ENCODE data around the gene CCDC121.
"Not testable (repeated sequence)": the region's sequence is repeated elsewhere in the genome, so short reads cannot be mapped to it uniquely, and the experiment has no call there.

Gene CCDC121

DNA sequence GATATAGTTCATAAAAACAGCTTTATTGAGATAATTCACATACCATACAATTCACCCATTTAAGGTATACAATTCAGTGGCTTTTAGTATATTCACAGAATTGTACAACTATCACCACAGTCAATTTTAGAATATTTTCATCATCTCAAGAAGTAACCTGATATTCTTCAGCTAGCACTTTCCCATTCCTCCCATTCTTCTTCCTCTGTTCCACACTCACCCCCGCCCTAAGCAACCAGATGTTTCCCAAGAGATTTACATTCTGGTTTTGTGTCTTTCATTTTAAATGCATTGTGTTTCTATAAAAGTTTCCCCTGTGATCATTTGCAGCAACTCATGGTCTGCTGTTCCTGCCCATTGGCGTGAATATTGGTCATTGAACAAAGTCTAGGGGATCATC lies 5.5 kb upstream of the CCDC121 start:
- DNase-seq: no peak

DNA sequence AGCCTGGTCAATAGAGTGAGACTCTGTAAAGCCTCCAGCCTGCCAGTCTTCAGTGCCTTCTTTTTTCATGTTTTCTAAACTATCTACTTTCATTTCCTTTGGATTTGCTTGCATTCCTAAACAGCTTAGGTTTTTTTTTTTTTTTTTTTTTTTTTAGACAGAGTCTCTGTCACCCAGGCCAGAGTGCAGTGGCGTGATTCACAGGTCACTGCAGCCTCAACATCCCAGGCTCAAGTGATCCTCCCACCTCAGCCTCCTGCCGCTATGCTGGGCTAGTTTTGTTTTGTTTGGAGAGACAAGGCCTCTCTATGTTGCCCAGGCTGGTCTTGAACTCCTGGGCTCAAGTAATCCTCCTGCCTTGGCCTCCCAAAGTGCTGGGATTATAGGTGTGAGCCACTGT lies 1.4 kb upstream of the CCDC121 start:
- DNase-seq: not testable (repeated sequence)

DNA sequence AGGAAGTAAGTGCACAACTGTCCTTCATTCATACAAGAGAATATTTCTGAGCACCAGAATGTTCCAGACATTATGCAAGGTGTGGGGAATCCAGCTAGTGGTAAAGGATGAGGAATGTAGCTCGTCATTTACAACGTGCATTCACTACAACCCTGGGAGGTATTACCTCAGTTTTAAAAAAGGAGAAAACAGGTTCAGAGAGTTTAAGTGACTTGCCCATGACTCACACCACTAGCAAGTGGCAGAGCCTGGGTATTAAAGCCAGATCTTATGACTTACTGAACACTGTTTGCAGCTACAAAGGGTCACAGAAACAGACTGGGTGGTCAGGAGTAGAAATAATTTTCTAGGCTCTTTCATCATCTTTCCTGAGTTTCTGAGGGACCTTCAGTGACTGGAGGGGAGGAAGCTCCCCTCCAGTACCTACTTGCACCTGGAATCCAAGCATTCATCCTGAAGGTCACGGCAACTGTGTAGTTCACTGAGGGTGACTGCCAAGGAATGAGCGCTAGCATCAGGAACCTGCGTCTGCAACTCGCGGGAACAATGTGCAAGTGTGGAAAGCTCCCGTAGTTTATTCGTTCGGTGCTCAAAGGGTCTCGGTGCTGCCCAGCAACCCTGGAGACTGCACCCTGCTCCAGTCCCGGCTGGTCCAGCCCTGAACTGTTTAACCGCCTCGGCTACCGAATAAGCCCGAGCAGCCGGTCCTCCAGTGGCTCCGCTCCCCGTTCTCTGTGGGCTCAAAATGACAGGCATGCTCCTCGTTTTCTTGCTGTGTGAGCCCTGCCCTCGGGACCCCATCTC lies 647 bp downstream of the CCDC121 start:
- peak; percentile 94 for DNase-seq

DNA sequence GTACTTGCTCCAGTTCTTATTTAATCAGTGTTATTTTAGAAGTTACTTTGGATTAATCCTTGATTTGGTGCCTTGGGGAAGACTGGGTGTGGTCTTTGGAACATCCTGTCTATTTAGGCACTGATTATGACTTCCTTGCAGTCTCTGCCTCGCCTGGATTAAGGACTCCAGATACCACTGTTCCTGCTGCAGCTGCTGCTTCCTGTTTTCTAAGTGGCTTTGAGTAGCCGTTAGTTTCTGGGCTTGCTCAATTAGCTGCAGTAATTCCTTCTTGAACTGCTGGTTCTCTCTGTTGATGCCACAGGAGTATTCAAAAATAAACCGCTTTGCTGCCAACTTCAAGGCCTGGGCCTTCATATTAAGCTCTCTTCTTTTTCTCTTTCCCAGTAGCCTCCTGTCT lies 1.9 kb downstream of the CCDC121 start:
- not testable (repeated sequence) for DNase-seq

DNA sequence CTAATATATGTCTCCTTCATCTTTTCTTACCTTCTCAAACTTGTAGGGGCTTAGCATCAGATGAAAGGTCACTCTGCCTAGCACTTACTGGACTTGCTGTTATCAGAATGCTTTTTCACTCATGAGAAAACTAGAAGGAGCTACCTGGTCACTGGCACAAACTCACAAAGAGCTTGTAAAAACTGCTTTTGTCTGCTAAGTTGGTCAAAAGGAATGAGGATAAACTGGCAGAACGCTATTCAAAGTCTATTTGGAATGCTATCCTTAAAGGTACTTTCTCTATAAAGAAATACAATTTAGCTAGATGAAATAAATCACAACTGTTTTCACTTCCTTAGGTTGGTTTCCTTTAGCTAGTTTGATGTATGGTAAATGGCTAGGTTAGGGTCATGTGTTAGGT lies 2.5 kb downstream of the CCDC121 start:
- DNase-seq: not testable (repeated sequence)

DNA sequence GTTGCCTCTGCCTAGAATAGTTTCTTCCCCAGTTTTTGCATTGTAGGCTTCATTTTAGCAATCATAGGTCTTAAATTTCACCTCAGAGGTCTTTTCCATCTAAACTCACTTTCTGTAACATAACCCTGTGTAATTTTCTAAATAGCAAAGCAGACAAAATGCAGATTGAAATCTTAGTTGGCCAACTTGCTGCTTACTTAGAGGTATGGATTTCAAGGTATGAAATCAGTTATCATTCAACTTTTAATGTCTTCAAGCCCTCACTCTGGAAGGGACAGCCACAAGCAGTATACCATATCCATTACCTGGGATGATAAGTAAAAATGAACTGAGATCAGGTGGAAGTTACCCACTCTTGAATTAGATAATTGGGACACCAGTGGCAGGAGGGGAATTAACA lies 3.9 kb downstream of the CCDC121 start:
- no peak for DNase-seq

DNA sequence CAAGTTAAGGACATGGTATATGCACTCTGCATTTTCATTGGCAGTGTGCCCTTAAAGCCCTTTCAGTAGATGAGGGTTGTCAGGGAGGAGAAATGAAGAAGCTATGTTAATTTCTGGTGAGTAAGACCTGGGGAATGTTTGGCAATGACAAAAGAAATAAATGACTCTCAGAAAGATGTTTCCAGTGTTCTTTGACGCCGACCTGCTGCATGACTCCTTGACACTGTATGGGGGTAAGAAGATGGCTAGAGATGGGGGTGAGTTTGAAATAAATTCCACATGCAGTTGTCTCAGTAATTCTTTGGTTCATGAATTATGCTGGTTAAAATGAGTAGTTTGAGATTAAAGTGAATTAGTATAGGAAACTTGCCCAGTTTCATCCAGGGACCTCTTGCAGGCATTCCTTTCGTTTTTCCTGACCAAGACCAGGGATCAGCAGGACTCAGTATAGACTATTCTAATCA lies 5.9 kb downstream of the CCDC121 start:
- peak; percentile 89 for DNase-seq

DNA sequence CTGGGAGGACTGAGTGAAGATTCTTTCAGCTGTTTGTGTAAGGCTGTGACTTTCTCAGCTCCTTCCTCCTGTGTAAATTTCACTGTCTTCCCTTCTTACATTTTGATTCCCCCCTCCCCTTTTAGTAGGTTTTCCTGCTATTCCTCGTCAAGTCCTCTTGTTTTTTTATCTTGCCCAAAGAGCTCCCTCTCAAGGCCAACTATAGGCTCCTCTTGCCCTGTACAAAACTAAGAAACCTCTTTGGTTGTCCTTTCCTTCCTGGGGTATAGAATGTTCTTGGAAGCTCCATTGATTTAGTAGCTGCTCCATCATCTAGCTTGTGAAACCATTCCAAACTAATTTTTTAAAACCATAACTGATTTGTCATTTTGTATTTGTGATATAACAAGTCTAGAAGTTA lies 7.3 kb downstream of the CCDC121 start:
- no peak for DNase-seq

DNA sequence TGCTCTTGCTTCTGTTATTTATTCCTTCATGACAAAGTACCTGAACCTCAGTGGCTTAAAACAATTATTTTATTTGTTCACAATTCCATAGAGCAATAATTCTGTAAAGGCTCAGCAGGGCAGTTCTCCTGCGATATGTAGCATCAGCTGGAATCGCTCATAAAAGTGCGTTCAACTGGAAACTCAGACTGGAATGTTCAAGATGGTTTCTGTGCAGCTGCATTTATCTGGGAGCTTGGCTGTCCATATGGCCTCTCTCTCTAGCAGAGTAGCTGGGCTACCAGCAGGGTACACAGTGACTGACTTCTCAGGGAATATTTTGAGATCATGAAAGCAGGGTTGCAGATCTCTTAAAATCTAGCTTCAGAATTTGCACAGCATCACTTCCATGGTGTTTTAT lies 13.5 kb downstream of the CCDC121 start:
- DNase-seq: no peak

DNA sequence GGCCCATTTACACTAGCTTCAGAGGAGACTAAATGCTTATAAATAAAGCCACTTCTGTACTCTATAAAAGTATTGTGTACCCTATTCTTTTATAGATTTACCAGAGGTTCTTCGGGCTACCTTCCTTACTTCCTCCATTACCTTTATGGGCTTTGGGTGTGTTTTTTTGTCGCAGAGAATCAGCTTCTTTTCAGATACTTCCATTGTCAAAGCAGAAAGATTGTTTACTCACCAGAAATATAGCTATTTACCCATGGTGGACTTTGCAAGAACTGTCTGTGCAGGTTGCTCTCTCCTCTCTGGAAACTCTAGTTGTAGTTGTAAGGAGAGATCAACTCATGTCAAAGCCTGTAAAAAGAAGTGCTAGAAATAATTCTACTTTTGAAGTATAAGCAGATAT lies 14.8 kb downstream of the CCDC121 start:
- no peak for DNase-seq

DNA sequence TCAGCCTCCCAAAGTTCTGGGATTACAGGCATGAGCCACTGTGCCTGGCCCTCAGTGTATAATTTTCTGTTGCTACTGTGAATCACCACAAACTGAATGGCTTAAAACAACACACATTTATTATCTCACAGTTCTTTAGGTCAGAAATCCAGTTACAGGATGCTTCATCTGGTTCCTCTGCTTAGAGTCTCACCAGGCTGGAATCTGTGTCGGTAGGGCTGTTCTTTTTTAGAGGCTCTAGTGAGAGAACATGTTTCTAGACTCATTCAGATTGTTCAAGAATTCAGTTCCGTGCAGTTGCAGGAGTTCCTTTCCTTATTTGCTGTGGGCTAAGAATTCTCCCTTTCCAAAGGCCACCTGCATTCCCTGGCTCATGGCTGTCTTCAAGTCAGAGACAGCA lies 22.2 kb downstream of the CCDC121 start:
- peak; percentile 6 for DNase-seq

DNA sequence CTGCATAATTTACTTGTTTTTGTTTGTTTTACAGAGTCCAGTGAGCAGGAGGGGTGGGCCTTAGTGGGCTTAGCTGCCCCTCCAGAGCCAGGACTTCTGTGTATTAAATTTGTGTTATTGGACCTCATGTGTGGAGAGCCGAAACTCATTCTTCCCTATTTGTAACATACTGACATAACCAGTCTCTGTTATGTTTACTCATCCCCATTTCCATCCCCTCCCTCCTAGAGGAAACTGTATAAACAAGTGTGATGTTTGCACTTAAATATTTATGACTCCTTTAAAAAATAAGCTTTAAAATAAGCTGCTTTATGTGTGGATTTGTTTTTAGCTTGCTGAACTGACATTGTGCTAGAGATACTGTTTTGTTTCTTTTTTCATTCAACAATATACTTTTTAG lies 32.2 kb downstream of the CCDC121 start:
- DNase-seq: no peak

DNA sequence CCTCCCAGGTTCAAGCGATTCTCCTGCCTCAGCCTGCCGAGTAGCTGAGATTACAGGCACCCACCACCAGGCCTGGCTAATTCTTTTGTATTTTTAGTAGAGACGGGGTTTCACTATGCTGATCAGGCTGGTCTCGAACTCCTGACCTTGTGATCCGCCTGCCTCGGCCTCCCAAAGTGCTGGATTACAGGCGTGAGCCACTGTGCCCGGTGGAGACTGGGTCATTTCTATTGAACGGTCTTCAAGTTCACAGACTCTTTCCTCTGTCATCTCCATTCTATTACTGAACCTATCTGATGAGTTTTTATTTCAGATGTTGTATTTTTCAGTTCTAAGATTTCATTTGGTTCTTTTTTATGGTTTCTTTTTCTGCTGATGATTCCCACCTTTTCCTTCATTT lies 33.4 kb downstream of the CCDC121 start:
- not testable (repeated sequence) for DNase-seq

DNA sequence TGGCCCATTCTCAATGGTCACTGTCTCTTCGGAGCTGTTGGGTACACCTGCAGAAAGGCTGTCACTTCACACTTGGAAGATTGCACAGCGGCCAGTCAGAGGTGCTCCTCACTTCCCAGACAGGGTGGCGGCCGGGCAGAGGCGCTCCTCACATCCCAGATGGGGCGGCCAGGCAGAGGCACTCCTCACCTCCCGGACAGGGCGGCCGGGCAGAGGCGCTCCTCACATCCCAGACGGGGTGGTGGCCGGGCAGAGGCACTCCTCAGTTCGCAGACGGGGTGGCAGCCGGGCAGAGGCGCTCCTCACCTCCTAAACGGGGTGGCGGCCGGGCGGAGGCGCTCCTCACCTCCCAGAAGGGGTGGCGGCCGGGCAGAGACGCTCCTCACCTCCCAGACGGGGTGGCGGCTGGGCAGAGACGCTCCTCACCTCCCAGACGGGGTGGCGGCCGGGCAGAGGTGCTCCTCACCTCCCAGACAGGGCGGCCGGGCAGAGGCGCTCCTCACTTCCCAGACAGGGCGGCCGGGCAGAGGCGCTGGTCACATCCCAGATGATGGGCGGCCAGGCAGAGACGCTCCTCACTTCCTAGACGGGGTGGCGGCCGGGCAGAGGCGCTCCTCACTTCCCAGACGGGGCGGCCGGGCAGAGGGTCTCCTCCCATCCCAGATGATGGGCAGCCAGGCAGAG lies 34.6 kb downstream of the CCDC121 start:
- not testable (repeated sequence) for DNase-seq

DNA sequence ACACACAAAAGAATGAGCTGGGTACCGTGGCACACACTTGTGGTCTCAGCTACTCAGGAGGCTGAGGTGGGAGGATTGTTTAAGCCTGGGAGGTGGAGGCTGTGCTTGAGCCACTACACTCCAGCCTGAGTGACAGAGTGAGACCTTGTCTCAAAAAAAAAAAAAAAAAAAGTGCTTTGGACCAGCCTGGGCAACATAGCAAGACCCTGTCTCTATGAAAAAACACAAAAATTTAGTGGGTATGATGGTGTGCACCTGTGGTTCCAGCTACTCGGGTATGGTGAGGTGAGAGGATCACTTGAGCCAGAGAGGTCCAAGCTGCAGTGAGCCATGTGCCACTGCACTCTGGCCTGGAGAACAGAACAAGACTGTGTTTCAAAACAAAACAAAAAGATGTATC lies 35.6 kb downstream of the CCDC121 start:
- no peak for DNase-seq

DNA sequence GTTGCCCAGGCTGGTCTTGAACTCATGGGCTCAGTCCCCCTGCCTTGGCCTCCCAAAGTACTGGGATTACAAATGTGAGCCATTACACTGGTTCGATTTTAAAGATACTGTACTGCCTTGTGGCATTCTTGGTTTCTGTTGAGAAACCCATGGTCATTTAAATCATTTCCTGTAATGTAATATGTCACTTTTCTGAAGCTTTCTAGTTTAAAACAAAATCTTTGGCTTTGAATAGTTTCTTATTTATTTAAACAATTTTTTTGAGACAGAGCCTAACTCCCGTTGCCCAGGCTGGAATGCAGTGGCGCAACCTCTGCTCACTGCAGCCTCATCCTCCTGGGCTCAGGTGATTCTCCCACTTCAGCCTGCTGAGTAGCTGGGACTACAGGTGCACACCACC lies 37.1 kb downstream of the CCDC121 start:
- no peak for DNase-seq

DNA sequence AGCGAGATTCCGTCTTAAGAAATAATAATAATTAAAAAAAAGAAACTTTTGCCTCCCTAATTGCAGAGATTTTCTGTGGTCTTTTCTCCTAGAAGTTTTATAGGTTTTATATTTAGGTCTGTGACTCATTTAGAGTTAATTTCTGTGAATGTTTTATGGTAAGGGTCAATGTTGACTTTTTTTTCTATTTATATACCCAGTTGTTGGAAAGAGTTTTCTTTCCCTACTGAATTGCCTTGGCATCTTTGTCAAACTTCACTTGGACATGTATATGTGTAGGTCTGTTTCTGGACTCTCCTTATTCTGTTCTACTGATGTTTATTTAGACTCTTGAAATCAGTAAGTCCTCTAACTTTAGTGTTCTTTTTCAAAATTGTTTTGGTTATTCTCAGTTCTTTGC lies 40.5 kb downstream of the CCDC121 start:
- no peak for DNase-seq

DNA sequence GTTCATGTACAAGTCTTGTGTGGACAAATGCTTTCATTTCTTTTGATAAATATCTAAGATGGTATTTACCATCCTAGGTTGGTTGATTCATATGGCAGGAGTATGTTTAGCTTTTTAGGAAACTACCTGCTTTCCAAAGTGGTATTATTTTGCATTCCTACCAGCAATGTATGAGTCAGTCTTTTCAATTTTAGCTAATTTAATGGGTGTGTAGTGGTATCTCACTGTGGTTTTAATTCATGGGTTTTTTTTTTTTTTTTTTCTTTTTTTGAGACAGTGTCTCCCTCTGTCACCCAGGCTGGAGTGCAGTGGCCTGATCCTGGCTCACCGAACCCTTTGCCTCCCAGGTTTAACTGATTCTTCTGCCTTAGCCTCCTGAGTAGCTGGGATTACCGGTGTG lies 41.8 kb downstream of the CCDC121 start:
- DNase-seq: no peak

DNA sequence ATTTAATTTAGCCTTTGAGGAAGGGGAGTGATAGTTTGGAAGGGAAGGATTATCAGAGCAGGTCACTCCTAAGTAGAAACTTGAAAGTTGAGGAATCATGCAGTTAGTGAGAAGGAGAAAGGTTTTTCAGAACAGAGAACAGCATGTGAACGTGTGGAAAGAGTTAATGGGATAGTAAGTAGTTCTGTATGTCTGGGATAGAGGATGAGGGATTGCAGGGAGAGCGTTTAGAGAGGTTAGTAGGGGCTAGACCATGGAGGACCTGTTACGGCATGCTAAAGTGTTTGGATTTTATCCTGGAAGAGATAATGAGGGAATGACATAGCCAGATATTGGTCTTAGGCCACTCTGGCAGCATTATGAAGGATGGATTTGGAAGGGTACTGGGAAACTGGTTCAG lies 44.2 kb downstream of the CCDC121 start:
- DNase-seq: no peak

DNA sequence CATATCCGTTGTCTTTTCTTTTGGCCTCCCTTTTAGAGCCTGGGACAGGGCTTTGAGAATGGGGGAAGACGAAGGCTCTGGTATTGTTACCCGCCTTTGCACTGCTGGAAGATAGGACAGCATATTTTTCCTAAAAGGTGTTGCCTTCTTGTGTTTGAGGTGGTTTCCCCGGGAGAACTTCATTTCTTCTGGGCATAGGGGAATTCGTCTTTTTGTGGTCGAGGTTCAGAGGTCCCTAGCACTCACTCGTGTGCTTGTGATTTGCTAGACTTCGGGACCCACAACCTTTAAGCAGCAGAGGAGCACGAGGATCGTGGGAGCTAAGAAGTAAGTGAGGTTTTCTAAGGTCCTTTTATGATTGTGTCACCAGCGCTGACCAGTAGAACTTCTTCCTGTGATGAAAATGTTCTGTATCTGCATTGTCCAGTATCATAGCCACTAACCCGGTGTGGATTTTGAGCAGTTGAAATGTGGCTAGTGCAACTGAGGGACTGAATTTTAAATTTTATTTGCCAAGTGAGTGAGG lies 45.4 kb downstream of the CCDC121 start:
- no peak for DNase-seq

DNA sequence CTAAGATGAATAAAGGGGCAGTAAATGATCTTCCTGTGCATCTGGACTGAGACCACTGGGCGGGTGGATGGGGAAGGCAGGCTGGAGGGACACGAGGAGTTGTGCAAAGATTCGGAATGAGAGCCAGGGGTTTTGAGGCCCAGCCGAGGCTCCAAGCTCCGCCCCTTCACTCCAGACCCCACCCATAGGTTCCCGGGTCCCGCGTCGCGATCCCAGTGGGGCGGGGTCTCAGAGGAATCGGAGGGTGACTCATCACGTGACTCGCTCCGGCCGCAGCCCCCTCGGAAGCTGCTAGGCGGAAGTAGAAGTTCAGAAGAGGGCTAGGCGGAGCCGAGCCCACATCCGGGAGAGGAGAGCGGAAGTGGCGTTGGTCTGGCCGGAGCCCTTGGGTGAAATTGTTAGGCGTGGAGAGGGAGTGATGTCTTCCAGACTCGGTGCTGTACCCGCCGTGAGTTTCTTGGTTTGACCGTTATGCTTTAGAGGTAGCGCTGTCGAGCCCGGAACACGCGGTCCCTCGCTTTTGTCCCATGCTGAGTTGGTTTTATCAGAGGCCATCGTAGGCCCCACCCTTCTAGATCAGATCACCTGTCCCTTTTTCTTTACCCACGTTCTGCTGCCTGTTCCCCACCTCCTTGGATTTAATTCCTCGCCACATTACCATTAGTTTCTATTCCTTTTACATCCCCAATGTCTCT lies 46.0 kb downstream of the CCDC121 start, which contains the start of gene ZNF512:
TSS of gene ZNF512 (plus strand) at position 348 of the 695 bp plus-strand sequence. CDS start at position 419, 71 bp downstream.
- DNase-seq: peak; percentile 66

DNA sequence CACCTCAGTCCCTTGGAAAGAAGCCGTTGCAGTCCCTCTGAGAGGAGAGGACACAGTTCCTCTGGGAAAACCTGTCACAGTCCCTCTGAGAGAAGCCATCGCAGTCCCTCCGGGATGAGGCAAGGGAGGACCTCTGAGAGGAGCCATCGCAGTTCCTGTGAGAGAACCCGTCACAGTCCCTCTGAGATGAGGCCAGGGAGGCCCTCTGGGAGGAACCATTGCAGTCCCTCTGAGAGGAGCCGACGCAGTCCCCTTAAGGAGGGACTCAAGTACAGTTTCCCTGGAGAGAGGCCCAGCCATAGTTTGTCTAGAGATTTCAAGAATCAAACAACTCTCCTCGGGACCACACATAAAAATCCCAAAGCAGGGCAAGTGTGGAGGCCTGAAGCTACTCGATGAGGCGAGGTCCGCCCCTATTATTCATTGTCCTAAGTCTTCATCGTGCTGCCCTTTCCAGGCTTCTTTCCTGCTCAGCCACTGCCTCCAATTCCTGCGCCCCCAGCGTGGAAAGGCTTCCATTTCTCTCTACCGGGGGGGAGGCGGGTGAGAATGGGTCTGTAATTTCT lies 46.6 kb downstream of the CCDC121 start:
- no peak for DNase-seq

All from kidney glomerular epithelial cell (primary cell).